Tibial nerve (tissue), 4 donors: Measurements from ENCODE around the gene TMED8. TPM values are rescaled to one million over a fixed set of nuclear protein-coding genes. Genes with fewer than 3 reads are reported as not detected.
"Not testable (repeated sequence)": the region's sequence is repeated elsewhere in the genome, so short reads cannot be mapped to it uniquely, and the experiment has no call there.

ENCODE experiments used
- DNase-seq, 2 donors: peaks; one replicate each; pipeline ENCODE4 v3.0.0-alpha.2; 2019; ENCODE audit warnings: low spot score in 2 of 2
- H3K27ac ChIP-seq, 4 donors: fragments of 200-600 bp; sonication (generic) in 3 of 4; one replicate each; pipeline ENCODE4 v1.5.1; 2017 to 2019; ENCODE audit warnings: mild to moderate bottlenecking in 1 of 4
- H3K27me3 ChIP-seq, 2 donors: fragments of 200-600 bp; sonication (generic) in 1 of 2; one replicate each; pipeline versions ENCODE4 v1.5.1 to v1.6.0; 2017 to 2019
- H3K36me3 ChIP-seq, 3 donors: fragments of 200-600 bp; sonication (generic); one replicate each; pipeline ENCODE4 v1.5.1; 2018 to 2019
- H3K4me1 ChIP-seq, 4 donors: fragments of 200-600 bp; sonication (generic) in 3 of 4; one replicate each; pipeline ENCODE4 v1.5.1; 2017 to 2019
- H3K4me3 ChIP-seq, 4 donors: fragments of 200-600 bp; sonication (generic) in 3 of 4; one replicate each; pipeline ENCODE4 v1.5.1; 2017 to 2019; ENCODE audit warnings: mild to moderate bottlenecking in 1 of 4, moderate library complexity in 1 of 4
- H3K9me3 ChIP-seq, 4 donors: fragments of 200-600 bp; sonication (generic) in 3 of 4; one replicate each; pipeline ENCODE4 v1.5.1; 2017 to 2019
- EP300 ChIP-seq, 2 donors: sonication (generic); formaldehyde crosslinking; IDR thresholded peaks; one replicate each; pipeline ENCODE4 v1.6.1; 2017; ENCODE audit warnings: antibody characterized with exemption in 2 of 2, mild to moderate bottlenecking in 1 of 2
- POLR2A ChIP-seq, 2 donors: fragments of 450-650 bp; IDR thresholded peaks; one replicate each; pipeline ENCODE4 v1.6.1; 2017; ENCODE audit warnings: antibody characterized with exemption in 2 of 2, mild to moderate bottlenecking in 2 of 2, moderate library complexity in 2 of 2
- WGBS, 2 donors: methylation state at CpG; one replicate each; pipeline ENCODE4 v1.1.5; 2018; 5-methylcytosine and 5-hydroxymethylcytosine counted together
- total RNA-seq, 4 donors: library from RNA; depleted of rRNA; stranded (reverse); fragments of >200 nt; gene quantifications; one replicate each; pipeline ENCODE4 v1.1.0, GENCODE V29; 2016
- TF ChIP-seq, protein P1 (sequence below), 5 experiments: fragments of 200-600 bp in 3 of 5; fragments of 450-650 bp in 2 of 5; sonication (generic) in 3 of 5; IDR thresholded peaks; one replicate each; pipeline ENCODE4 v1.5.1; 2016 to 2019; ENCODE audit warnings: antibody characterized with exemption in 5 of 5, mild to moderate bottlenecking in 3 of 5, moderate library complexity in 2 of 5

The TMED8 gene
- total RNA-seq, 4 donors from 2014 or later: 11.7 to 14.0 (median 12.4) TPM

- peaks cover 0 to 53% (median 13%) of the 10 kb centered on the region in 4 donors for H3K4me1 ChIP-seq
- no peaks in the 10 kb centered on the region for H3K27me3 ChIP-seq
- peak within 1 kb of the TSS; percentile 92 to 99 (median 99) for H3K27ac ChIP-seq
- H3K4me3 ChIP-seq: peak within 1 kb of the TSS; percentile 73 to 100 (median 98)
- DNase-seq: peak; percentile 86 to 92
- peak in 1 of 2 donors; percentile 84 for TF ChIP-seq EP300 (IDR thresholded peaks at IDR 0.05)
- TF ChIP-seq, protein P1, sequence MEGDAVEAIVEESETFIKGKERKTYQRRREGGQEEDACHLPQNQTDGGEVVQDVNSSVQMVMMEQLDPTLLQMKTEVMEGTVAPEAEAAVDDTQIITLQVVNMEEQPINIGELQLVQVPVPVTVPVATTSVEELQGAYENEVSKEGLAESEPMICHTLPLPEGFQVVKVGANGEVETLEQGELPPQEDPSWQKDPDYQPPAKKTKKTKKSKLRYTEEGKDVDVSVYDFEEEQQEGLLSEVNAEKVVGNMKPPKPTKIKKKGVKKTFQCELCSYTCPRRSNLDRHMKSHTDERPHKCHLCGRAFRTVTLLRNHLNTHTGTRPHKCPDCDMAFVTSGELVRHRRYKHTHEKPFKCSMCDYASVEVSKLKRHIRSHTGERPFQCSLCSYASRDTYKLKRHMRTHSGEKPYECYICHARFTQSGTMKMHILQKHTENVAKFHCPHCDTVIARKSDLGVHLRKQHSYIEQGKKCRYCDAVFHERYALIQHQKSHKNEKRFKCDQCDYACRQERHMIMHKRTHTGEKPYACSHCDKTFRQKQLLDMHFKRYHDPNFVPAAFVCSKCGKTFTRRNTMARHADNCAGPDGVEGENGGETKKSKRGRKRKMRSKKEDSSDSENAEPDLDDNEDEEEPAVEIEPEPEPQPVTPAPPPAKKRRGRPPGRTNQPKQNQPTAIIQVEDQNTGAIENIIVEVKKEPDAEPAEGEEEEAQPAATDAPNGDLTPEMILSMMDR (IDR thresholded peaks at IDR 0.05): peak; percentile 51 to 90 (median 79)
- peak; percentile 32 to 70 for TF ChIP-seq POLR2A (IDR thresholded peaks at IDR 0.05)
- H3K36me3 ChIP-seq: no peaks in the 10 kb centered on the region
- no peaks in the 10 kb centered on the region for H3K9me3 ChIP-seq
- WGBS, 2 donors: 1 to 2% methylated on average over 22 to 52 of the region's 69 CpGs
Measured at GRCh38 chr14:77320238-77320935, 56.5 kb downstream of the TMED8 start, which contains the start of gene POMT2. Gene POMT2, minus strand, starts transcription at chr14:77320883. Its CDS starts 202 bp downstream, at chr14:77320681.

DNA sequence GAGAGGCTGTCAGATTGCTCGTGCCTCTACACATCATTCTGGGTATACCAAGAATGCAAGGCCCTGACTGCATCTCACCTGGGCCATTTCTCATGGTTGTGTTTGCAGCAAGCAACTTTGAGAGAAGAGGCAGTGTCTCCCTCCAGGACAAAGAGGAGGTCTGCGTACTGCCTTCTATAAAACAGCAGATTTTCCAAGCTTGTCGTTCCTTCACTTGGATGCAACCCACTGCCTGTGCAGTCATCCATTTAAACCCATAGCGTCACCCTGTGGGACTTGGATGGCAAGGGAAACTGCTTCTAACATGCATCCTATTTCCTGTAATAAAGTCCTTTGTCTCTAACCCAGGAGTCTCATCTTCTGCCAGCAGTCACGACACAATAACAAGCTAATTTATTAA is 57.5 kb downstream of the TMED8 start:
- H3K4me3 ChIP-seq: peak overlapping the region in 1 of 4 donors; percentile 73
- H3K4me1 ChIP-seq: peaks cover 0 to 62% (median 22%) of the 10 kb centered on the region in 4 donors

GRCh38 chr14:77318756-77319155 is 58.1 kb downstream of the TMED8 start:
- DNase-seq, H3K27me3 ChIP-seq, H3K36me3 ChIP-seq, H3K9me3 ChIP-seq, H3K4me3 ChIP-seq: not testable (repeated sequence)
- Histone ChIP-seq H3K27ac (peak overlapping the region in 1 of 4 donors; percentile 85), H3K4me1 (peaks cover 0 to 69% (median 28%) of the 10 kb centered on the region in 4 donors)
- 87 to 88% methylated on average over 11 of the region's 11 CpGs for WGBS, 2 donors

More for the DNA sequence above, 57.5 kb downstream of the TMED8 start:
- H3K9me3 ChIP-seq: no peaks in the 10 kb centered on the region
- H3K27ac ChIP-seq: peak overlapping the region in 2 of 4 donors; percentile 85 to 99
- H3K36me3 ChIP-seq: no peaks in the 10 kb centered on the region
- TF ChIP-seq POLR2A (IDR thresholded peaks at IDR 0.05): no peak
- TF ChIP-seq, protein P1 (IDR thresholded peaks at IDR 0.05): no peak
- TF ChIP-seq EP300 (IDR thresholded peaks at IDR 0.05): no peak
- WGBS, 2 donors: 46 to 49% methylated on average over 5 of the region's 5 CpGs
- no peaks in the 10 kb centered on the region for H3K27me3 ChIP-seq
- DNase-seq: no peak

DNA sequence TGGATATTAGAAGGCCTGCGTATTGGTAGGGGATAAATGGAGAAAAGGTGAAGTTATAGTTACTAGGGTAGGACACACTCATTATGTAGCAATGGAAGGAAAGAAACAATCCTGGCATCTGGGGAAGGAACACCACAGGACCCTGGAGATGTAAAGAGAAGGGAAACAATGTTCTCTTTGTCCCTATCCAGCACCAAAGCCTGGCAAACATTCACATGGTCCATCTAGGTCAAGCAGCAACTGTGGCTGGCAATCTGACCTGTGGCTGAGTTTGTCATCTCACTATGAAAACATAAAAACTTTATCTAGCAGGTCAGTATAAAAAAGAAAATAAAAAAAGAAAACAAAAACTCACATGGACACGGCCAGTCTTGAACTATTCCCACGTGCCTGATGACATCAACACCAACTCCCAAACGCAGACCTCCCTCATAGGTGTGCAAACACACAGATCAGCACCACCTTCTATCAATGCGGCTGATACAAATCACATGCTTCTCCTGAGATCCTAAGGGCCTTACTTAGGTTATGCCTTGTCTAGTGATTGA is 58.8 kb downstream of the TMED8 start:
- H3K27me3 ChIP-seq: no peaks in the 10 kb centered on the region
- no peak for DNase-seq
- TF ChIP-seq EP300 (IDR thresholded peaks at IDR 0.05) (no peak), POLR2A (IDR thresholded peaks at IDR 0.05) (no peak)
- TF ChIP-seq, protein P1 (IDR thresholded peaks at IDR 0.05): no peak
- no peaks in the 10 kb centered on the region for H3K36me3 ChIP-seq
- H3K4me3 ChIP-seq: no peak overlapping the region
- peaks cover 0 to 76% (median 35%) of the 10 kb centered on the region in 4 donors for H3K4me1 ChIP-seq
- 45 to 52% methylated on average over 5 of the region's 5 CpGs for WGBS, 2 donors
- H3K9me3 ChIP-seq: no peaks in the 10 kb centered on the region
- peak overlapping the region in 2 of 4 donors; percentile 72 to 85 for H3K27ac ChIP-seq

DNA sequence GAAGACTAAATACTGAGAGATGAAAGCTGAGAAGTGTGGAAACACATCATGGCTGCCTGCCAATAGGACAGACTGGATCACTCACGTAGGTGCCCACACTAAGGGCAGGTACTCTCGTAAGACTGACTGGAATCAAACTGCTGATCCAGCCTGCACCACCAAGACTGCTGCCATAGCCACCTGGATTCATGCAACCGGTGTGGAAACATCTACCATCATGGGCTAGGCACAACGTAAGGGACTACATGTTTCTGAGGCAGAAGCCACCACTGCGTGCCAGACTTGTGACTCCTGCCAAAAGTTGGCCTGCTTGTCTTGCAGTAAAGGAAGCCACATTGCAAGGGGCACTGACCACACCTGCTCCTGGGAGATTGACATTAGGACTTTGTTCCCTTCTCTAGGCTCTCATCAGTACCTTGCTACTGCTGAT is 60.0 kb downstream of the TMED8 start:
- H3K27ac ChIP-seq: peak overlapping the region in 3 of 4 donors; percentile 32 to 87 (median 85)
- H3K27me3 ChIP-seq: no peaks in the 10 kb centered on the region
- H3K4me1 ChIP-seq: peaks cover 0 to 72% (median 39%) of the 10 kb centered on the region in 4 donors
- TF ChIP-seq POLR2A (IDR thresholded peaks at IDR 0.05) (no peak), EP300 (IDR thresholded peaks at IDR 0.05) (no peak)
- TF ChIP-seq, protein P1 (IDR thresholded peaks at IDR 0.05): no peak
- H3K9me3 ChIP-seq: no peaks in the 10 kb centered on the region
- H3K36me3 ChIP-seq: no peaks in the 10 kb centered on the region
- no peak overlapping the region for H3K4me3 ChIP-seq
- 72 to 84% methylated on average over 5 of the region's 5 CpGs for WGBS, 2 donors
- DNase-seq: no peak
